ENCODE data around the gene ZBTB2.
"Not testable (repeated sequence)": the region's sequence is repeated elsewhere in the genome, so short reads cannot be mapped to it uniquely, and the experiment has no call there.

ZBTB2 gene

DNA sequence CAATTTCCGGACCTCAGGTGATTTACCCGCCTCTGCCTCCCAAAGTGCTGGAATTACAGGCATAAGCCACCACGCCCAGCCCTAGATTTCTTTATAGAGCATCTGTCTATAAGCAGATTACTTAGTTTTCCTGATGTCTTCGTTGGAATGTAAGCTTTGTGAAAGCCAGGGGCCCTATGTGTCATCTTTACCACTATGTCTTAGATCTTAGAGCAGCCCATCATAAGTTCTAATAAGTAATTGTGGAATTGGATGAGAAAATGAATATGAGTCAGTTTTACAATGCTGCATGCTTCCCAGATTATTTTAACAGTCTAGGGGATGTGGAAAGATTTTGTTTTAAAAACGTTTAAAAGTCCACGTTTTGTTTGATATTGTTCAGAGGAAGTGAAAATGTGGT lies 9.1 kb upstream of the ZBTB2 start:
- no peak for DNase-seq

- no peak for DNase-seq
These were observed 8.3 kb upstream of the ZBTB2 start for GRCh38 chr6:151399679-151400078.

DNA sequence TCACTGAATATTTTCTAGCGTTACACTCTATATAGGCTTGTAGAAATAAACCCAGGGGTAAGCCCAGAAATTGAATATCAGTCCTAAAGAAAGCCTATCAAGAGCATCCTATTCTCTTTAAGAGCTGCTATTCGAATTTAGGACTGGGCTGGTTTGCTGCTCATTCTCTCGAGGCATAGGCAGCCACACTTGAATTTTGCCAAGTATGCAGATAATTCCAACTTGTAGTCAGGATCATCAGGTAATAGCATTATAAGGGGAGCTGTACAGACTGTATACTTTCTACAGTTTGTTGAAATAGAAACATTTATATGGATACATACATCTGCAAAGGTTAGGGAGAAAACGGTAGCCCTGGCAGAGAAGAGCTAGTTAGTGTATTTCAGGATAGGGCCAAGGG lies 2.1 kb upstream of the ZBTB2 start:
- no peak for DNase-seq

- DNase-seq = no peak
These were observed 1.1 kb upstream of the ZBTB2 start for GRCh38 chr6:151392427-151392826.

DNA sequence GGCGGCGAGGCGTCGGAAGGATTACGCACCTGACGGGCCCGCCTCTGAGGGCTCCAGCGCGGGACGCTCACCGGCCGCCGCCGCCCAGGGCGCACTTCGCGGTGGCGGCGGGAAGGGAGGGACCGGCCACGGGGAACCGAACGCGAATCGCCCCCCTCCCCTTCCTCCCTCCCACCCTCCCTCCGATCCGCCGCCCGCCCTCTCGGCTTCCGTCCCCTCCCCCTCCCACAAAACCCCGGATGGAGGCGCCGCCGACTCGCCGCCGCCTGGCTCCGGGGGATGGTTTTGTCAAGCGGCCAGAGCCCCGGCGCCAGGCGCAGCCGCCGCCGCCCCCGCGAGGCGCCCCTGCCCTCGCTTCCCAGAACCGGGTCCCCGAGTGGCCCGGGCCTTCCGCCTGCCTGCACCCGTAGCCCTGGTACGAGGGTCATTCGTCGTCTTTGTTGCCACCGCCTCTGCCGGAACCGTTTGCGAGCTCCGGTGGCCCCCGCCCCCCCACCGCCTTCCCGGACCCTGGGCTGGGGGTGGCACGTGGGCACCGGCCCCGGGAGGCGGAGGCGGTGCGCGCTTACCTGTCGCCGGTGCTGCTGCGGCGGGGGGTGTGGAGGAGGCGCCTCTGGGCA lies 398 bp downstream of the ZBTB2 start:
- DNase-seq = no peak

DNA sequence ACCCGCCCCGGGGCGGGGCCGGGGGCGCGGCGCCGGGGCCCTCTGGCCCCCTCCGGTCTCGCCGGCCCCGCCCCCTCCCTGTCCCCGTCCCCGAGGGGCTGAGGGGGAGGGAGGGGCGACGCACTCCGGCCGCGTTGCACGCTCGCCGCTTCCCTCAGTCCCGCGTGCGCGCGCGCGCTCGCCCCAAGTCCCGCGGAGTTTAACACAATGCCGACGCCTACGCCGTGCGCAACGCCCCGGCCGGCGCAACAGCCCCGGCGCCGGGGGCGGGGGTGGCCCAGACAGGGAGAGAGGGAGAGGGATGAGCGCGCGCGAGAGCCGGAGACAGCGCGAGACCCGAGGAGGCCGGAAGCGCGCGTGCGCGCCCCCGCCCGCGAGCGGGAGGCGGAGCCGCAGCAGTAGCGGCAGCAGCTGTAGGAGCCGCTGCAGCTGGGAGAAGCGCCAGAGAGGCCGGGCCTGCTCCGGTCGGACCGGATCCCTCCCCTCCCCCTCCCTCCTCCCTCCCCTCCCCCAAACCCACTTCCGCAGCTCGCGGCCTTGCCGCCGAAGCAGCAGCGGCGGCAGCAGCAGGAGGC lies 996 bp downstream of the ZBTB2 start:
- peak; percentile 96 for DNase-seq

DNA sequence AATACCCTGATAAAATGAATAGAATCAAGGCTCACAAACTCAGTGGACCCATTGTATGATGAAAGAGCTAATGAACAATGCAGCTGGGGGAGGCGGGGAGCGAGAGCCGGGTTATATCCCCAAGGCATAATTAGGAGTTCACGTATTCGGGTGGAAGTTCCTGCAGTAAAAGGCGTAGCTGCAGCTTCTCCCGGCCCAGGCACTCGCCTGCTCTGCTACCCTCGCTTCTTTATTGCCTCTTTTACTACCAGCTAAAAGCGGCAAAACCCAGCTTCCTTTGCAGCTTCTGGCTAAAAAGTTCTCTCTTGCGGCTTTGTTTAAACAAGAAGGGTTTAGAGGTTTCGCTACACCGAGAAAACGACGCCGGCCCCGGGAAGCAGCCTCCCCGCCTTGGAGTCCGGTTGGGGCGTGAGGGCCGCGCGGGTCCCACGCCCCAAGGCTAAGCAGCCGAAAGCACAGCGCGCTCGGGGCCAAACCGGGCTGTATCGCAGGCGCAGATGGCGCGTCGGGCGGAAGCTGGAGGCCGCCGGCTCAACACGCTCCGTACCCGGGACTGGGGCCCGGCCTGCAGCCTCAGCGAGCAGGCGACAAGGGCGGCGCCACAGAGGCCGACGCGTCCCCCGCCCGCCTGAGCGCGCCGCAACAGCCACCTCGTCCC lies 1.6 kb downstream of the ZBTB2 start:
- DNase-seq = peak; percentile 83

DNA sequence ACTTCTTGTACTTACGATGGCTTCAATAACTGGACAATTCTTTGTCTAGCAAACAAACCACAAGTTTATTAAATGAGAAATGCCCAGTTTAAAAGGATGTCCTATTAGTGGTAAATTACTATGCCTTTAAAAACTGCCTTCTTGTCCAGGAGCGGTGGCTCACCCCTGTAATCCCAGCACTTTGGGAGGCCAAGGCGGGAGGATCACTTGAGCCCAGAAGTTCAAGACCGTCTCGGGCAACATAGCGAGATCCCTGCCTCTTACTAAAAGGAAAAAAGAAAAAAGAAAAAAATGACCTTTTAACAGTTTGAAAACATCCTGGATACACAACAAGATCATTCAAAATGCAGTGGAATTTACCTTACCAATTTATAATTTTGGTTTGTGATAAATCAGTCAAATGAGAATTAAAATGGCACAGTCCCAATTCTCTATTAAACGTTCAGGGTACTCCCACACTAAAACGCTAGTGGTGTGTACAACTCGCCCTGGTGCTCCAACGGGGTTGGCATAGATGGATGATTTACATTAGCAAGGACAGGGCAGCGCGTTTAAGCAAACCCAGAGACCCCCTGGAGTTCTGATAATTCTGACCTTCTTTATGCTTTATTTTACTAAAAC lies 2.3 kb downstream of the ZBTB2 start:
- peak; percentile 83 for DNase-seq

GRCh38 chr6:151388236-151388635 lies 3.1 kb downstream of the ZBTB2 start:
- DNase-seq = no peak

GRCh38 chr6:151387175-151387970 lies 4.0 kb downstream of the ZBTB2 start:
- no peak for DNase-seq

DNA sequence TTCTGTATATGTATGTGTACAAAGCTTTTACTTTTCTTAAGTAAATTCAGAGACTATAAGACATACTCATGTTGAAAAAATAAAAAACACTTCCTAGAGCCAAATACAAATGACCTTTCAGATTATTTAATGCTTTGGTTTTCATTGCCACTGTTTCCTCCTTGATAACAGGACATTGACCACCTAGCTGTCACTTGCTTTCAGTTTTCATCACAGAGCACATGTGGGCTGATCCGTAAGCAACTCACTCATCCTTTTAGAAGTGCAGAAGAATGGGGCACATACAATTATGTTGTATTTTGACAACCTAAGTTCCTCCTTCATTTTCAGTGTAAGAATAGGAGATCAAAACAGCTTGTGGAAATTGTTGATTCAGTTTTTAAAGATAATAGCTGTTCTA lies 6.2 kb downstream of the ZBTB2 start:
- DNase-seq = no peak

GRCh38 chr6:151384151-151384550 lies 7.2 kb downstream of the ZBTB2 start:
- no peak for DNase-seq

DNA sequence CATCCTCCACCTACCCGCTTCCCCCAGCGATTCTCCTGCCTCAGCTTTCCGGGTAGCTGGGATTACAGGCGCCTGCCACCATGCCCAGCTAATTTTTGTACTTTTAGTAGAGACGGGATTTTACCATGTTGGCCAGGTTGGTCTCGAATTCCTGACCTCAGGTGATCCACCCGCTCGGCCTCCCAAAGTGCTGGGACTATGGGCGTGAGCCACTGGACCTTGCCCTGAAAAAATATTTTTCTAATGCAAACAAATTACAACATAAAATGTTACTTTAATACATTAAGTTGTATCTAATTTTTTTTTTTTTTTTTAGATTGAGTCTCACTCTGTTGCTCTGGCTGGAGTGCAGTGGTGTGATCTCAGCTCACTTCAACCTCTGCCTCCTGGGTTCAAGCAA lies 8.7 kb downstream of the ZBTB2 start:
- not testable (repeated sequence) for DNase-seq

DNA sequence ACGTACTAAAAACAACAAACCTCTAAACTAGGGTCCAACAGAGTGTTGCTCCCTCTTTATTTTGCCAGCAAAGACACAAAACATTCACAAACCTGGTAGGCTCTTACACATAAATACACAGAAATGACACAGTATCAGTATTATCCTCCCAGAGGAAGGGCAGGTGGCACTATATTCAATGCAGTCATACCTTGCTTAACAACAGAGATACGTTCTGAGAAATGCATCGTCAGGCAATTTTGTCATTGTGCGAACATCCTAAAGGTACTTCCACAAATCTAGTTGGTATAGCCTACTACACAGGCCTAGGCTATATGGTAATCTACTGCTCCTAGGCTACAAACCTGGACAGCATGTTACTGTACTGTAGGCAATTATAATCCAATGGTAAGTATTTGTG lies 9.6 kb downstream of the ZBTB2 start:
- DNase-seq = no peak

DNA sequence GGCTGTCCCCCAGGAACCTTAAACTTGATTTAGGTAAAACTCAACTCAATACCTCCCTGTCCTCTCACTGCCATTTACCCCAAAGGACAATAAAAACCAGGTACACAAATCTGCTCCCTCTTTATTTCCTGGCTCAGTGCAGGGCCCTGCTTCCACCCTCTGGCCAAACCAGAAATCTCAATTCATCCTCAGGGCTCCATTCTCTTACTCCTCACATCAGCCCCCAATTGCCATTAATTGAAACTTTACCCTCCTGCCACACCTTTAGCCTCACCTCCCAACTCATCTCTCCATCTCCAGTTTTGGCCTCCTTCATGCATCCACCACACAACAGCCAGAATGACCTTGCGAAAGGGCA lies 10.5 kb downstream of the ZBTB2 start:
- no peak for DNase-seq

GRCh38 chr6:151379933-151380847 lies 11.2 kb downstream of the ZBTB2 start:
- DNase-seq = no peak

DNA sequence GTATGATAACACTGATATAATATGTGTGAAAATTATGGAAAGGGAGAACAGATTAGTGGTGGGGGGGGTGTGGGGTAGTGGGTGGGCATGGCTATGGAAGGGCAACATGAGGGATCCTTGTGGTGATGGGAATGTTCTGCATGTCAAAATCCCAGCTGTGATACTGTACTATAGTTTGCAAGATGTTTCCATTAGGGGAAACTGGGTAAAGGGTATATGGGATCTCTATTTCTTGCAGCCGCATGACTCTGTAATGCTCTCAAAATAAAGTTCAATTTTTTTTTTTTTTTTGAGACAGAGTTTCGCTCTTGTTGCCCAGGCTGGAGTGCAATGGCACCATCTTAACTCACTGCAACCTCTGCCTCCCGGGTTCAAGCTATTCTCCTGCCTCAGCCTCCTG lies 14.3 kb downstream of the ZBTB2 start:
- no peak for DNase-seq

DNA sequence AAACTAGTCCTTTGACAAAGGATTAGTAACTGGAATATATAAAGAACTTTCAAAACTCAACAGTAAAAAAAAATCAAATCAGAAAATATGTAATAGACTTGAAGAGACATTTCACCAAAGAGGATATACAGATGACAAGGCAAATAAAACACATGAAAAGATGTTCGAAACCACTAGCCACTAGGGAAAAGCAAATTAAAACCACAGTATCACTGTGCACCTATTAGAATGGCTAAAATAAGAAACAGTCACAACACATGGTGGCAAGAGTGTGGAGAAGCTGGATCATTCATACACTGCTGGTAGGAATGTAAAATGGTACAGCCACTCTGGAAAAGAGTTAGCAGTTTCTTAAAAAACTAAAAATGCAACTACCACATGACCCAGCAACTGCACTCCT lies 14.9 kb downstream of the ZBTB2 start:
- DNase-seq = no peak

GRCh38 chr6:151375833-151376232 lies 15.5 kb downstream of the ZBTB2 start:
- DNase-seq = no peak

- DNase-seq = no peak
These were observed 17.2 kb downstream of the ZBTB2 start for GRCh38 chr6:151374036-151374683.

DNA sequence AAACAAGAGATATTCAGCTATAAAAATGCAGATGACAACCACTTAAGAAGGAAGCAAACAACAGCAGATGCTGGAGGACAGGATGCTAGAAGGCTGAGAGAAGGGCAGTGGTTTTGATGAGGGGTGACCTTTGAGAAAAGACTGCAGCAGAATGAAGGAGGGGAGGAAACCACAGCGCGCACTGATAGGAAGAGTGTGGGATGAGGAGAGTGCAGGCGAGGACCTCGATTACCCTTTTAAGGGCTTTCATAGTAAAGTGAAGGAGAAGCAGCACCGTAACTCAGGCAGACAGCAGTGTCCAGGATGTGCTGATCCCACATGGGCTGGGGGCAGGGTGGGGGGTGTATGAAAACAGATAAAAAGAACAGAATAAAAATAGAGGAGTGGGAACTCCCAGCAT lies 19.2 kb downstream of the ZBTB2 start:
- DNase-seq = no peak

All from NCI-H1417 treated with DMSO at 0.1 percent for 48 hours (cell line).